Measurements from ENCODE around the gene TSNAXIP1. TPM values are rescaled to one million over a fixed set of nuclear protein-coding genes. Genes with fewer than 3 reads are reported as not detected.

The TSNAXIP1 gene
- total RNA-seq, 4 donors from 2014 or later: 0.34 to 3.2 (median 0.93) TPM

DNA sequence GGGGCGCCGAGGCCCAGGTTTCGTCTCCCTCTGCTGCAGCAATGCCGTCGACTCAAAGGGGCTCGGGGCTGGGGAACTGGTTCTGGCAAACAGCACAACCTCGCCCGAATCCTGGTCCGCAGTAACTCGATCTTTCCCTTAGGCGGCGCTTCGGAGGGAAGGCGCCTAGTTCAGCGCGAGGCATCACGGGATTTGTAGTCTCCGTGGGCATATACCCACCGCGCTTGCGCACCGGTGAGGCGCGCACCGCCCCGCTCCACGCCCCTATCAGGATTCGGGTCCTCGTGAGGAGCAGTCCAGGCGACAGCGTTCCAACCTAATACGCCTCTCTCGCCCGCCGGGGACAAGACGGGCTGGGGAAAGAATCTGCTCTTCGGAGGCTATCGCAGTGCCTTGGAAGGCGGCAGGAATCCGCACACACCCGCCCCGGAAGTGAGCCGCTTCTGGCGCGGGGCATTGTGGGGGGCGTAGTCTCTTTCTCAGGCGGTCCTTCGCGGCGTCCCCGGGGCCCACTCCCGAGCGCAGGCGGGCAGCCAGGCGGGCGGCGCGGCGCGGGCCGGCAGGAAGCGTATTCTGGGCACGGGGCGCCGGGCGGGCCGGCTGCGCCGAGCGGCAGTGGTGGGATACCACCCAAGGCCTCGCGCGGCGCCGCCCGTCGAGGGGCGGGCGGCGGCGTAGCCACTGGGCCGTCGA is 35.3 kb downstream of the TSNAXIP1 start, which contains the start of gene THAP11:
THAP11 (plus strand) TSS at position 505 of the 693 bp plus-strand sequence. CDS start 235 bp downstream, outside the sequence.
- TF ChIP-seq CTCF (IDR thresholded peaks at IDR 0.05): peak; percentile 70 to 94 (median 88)
- peak in 1 of 2 donors; percentile 74 for TF ChIP-seq POLR2A (IDR thresholded peaks at IDR 0.05)
- H3K4me3 ChIP-seq (replicated peaks in 1 of 3): peak within 1 kb of the TSS; percentile 62 to 78 (median 68)
- intact Hi-C loops (cut with DNase I): loop anchor here (5.0 kb wide), 1 partner anchor 35 kb away; the partner anchor contains the start of genes RANBP10 and TSNAXIP1
- H3K36me3 ChIP-seq: no peaks in the 10 kb centered on the region
- DNase-seq: peak; percentile 92 to 95
- H3K4me1 ChIP-seq: peaks cover 33 to 35% of the 10 kb centered on the region in 2 donors
- H3K27me3 ChIP-seq: no peaks in the 10 kb centered on the region
- peak within 1 kb of the TSS; percentile 100 for H3K27ac ChIP-seq
- WGBS, 2 donors: 0 to 7% methylated on average over 3 to 8 of the region's 83 CpGs
- no peaks in the 10 kb centered on the region for H3K9me3 ChIP-seq

- H3K27ac ChIP-seq: peak overlapping the region; percentile 100
- peak; percentile 69 to 70 for DNase-seq
- no peaks in the 10 kb centered on the region for H3K27me3 ChIP-seq
- WGBS, 2 donors: 0 to 1% methylated on average over 9 to 40 of the region's 67 CpGs
- intact Hi-C loops (cut with DNase I): loop anchor here (5.0 kb wide), 1 partner anchor 35 kb away; the partner anchor contains the start of genes RANBP10 and TSNAXIP1
- peak overlapping the region; percentile 62 to 78 (median 68) for H3K4me3 ChIP-seq (replicated peaks in 1 of 3)
- no peaks in the 10 kb centered on the region for H3K9me3 ChIP-seq
- TF ChIP-seq CTCF (IDR thresholded peaks at IDR 0.05) (peak in 1 of 6 experiments; percentile 12), POLR2A (IDR thresholded peaks at IDR 0.05) (no peak)
- no peaks in the 10 kb centered on the region for H3K36me3 ChIP-seq
- H3K4me1 ChIP-seq: peaks cover 37 to 40% of the 10 kb centered on the region in 2 donors
These were observed 36.0 kb downstream of the TSNAXIP1 start for GRCh38 chr16:67842509-67843342.

DNA sequence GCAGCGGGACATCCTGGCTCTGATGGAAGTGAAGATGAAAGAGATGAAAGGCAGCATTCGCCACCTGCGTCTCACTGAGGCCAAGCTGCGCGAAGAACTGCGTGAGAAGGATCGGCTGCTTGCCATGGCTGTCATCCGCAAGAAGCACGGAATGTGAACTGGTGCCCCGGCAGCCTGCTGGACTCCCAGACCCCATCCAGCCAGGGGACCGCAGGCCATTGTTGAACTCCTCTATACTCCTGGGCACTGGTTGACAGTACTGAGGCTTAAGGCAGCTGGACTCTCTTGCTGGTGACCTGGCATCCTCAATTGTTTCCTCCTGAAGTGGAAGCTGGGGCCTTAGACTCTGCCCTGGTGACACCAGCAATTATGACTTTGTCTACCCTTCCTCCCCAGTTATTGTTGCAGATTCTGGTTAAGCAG is 36.7 kb downstream of the TSNAXIP1 start:
- 10 to 15% methylated on average over 9 to 11 of the region's 11 CpGs for WGBS, 2 donors
- Histone ChIP-seq H3K4me1 (peaks cover 43 to 47% of the 10 kb centered on the region in 2 donors), H3K9me3 (no peaks in the 10 kb centered on the region), H3K27me3 (no peaks in the 10 kb centered on the region), H3K36me3 (no peaks in the 10 kb centered on the region), H3K27ac (peak overlapping the region; percentile 100), H3K4me3 (replicated peaks in 1 of 3) (peak overlapping the region; percentile 62 to 78 (median 68))
- TF ChIP-seq CTCF (IDR thresholded peaks at IDR 0.05) (no peak), POLR2A (IDR thresholded peaks at IDR 0.05) (no peak)
- DNase-seq: no peak
- intact Hi-C loops (cut with DNase I): loop anchor here (5.0 kb wide), 1 partner anchor 36 kb away; the partner anchor contains the start of genes RANBP10 and TSNAXIP1

DNA sequence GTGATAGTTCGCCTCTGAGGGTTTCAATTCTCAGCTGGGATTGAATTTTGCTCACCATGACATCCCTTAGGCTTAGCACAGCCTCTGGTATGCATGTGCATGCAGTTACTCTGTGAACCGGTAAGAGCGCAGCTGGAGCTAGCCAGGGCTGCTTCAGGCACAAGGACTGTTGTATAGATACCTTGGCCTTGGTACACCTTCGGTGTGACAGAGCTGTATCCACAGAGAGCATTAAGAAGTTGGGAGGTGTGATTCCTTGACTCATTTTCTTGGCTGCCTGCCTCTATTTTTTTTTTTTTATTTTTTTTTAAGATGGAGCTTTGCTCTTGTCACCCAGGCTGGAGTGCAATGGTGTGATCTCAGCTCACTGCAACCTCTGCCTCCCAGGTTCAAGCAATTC is 37.8 kb downstream of the TSNAXIP1 start:
- H3K27me3 ChIP-seq: no peaks in the 10 kb centered on the region
- no peaks in the 10 kb centered on the region for H3K9me3 ChIP-seq
- no peak for TF ChIP-seq POLR2A (IDR thresholded peaks at IDR 0.05)
- no peak for TF ChIP-seq CTCF (IDR thresholded peaks at IDR 0.05)
- no peaks in the 10 kb centered on the region for H3K36me3 ChIP-seq
- no peak overlapping the region for H3K4me3 ChIP-seq (replicated peaks in 1 of 3)
- H3K4me1 ChIP-seq: peaks cover 44 to 52% of the 10 kb centered on the region in 2 donors
- H3K27ac ChIP-seq: no peak overlapping the region
- intact Hi-C loops (cut with DNase I): loop anchor here (5.0 kb wide), 1 partner anchor 37 kb away; the partner anchor contains the start of genes RANBP10 and TSNAXIP1
- DNase-seq: no peak
- 73 to 77% methylated on average over 4 of the region's 4 CpGs for whole genome bisulfite sequencing, 2 donors
